Measurements from ENCODE around the gene NUCB2. TPM values are rescaled to one million over a fixed set of nuclear protein-coding genes. Genes with fewer than 3 reads are reported as not detected.
A peak's percentile ranks its signal among the peaks of the same experiment; 100 is the strongest.

NUCB2 gene
- total and polyA plus RNA-seq, 2 of the 13 experiments (the other 11 are each of a cell fraction or from before 2014, with no cell fraction given) = 54.2 to 82.4 TPM

GRCh38 chr11:17328871-17329494 lies 52.4 kb downstream of the NUCB2 start:
- Histone ChIP-seq H3K9ac (ENCODE audit: insufficient read depth, low read depth, low read length) (no peak overlapping the region), H2AFZ (ENCODE audit: low read length) (no peak overlapping the region), H3K4me2 (ENCODE audit: low read depth, low read length) (no peak overlapping the region), H3K9me3 (ENCODE audit: low read length) (no peaks in the 10 kb centered on the region), H3K4me3 (replicated peaks in 1 of 3; ENCODE audit: insufficient read depth in 1 of 3, low read depth in 2 of 3, low read length in 3 of 3) (no peak overlapping the region), H3K27ac (ENCODE audit: extremely low read length, insufficient read depth, low read length) (no peak overlapping the region), H3K79me2 (ENCODE audit: insufficient read depth, low read length) (no peaks in the 10 kb centered on the region), H3K27me3 (ENCODE audit: control insufficient read depth in 1 of 2, insufficient read depth in 2 of 2, low read length in 2 of 2) (no peaks in the 10 kb centered on the region), H3K36me3 (replicated peaks in 1 of 2; ENCODE audit: control insufficient read depth in 1 of 2, insufficient read depth in 2 of 2, low read length in 2 of 2) (peaks cover 1 to 3% of the 10 kb centered on the region in 2 experiments; a peak in 1 of 5 replicates), H4K20me1 (ENCODE audit: insufficient read depth, low read length) (no peaks in the 10 kb centered on the region), H3K4me1 (ENCODE audit: insufficient read depth, low read length) (no peaks in the 10 kb centered on the region)
- WGBS (ENCODE audit: low lambda C conversion rate) = 100% methylated on average over 4 of the region's 5 CpGs
- TF ChIP-seq ZNF740 (CRISPR knock-in tag; IDR thresholded peaks at IDR 0.05) (no peak), PHF20 (CRISPR knock-in tag; IDR thresholded peaks at IDR 0.05) (no peak), PRDM10 (CRISPR knock-in tag; IDR thresholded peaks at IDR 0.05; ENCODE audit: low read depth) (no peak), RERE (CRISPR knock-in tag; IDR thresholded peaks at IDR 0.05; ENCODE audit: low read depth) (no peak), HCFC1 (IDR thresholded peaks at IDR 0.05; ENCODE audit: low read depth, low read length) (no peak), TBX3 (IDR thresholded peaks at IDR 0.05; ENCODE audit: borderline replicate concordance) (no peak), ARID5B (CRISPR knock-in tag; IDR thresholded peaks at IDR 0.05) (no peak), ZNF10 (CRISPR knock-in tag; IDR thresholded peaks at IDR 0.05; ENCODE audit: borderline replicate concordance, low read depth) (no peak), ZMYM4 (CRISPR knock-in tag; IDR thresholded peaks at IDR 0.05) (no peak)
- FAIRE-seq (no peak), DNase-seq (ENCODE audit: low spot score) (no peak), ATAC-seq (peak; percentile 75)
- intact Hi-C loops (cut with micrococcal nuclease; ENCODE audit: unreplicated experiment) = no loop called here
- no TSS peak for BruUV-seq (replicated peaks)
- ChIA-PET POLR2A (no interaction called here), CTCF (ENCODE audit: low intra/inter-chr PET ratio, low total read pairs) (no interaction called here)
- in situ Hi-C loops (cut with HindIII; ENCODE audit: extremely low pct_ligation_motif_present, low pct_unique_long_range_greater_than_20kb) = no loop called here
